Sigmoid colon (tissue), 4 donors: Measurements from ENCODE around the gene CDK11A.

Experiments
- CTCF ChIP-seq, 4 experiments: fragments of 450-650 bp in 3 of 4; fragments of 200-600 bp in 1 of 4; IDR thresholded peaks; one replicate each; pipeline ENCODE4 v1.5.1; 2016 to 2019; ENCODE audit warnings: antibody characterized with exemption in 4 of 4, mild to moderate bottlenecking in 3 of 4, moderate library complexity in 2 of 4
- EP300 ChIP-seq, 4 donors: sonication (generic); formaldehyde crosslinking; IDR thresholded peaks; one replicate each; pipeline ENCODE4 v1.6.1; 2017; ENCODE audit warnings: antibody characterized with exemption in 4 of 4

DNA sequence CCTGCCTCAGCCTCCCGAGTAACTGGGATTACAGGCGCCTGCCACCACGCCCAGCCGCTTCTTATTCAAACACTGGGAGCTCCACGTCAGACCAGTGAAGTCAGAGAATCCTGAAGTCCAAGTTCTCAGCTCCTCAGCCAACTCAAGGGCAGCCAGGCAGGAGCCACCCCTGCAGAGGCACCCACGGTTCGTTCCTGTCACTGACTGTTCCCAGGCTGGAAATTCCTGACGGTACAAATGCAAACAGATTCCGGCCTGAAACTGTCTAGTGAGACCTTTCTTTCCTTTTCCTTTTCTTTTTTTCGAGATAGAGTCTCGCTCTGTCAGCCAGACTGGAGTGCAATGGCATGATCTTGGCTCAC, 43.3 kb downstream of the CDK11A start:
- TF ChIP-seq EP300 (IDR thresholded peaks at IDR 0.05) (no peak), CTCF (IDR thresholded peaks at IDR 0.05) (no peak)
